GM15510 (cell line): Measurements from ENCODE around the gene PARD6G.

Experiments
- POLR2A ChIP-seq: IDR thresholded peaks from 3 replicates; pipeline ENCODE4 v1.6.1; 2011; ENCODE audit warnings: borderline replicate concordance; ENCODE audit not compliant: insufficient read length; ENCODE audit errors: extremely low read depth

Gene PARD6G

DNA sequence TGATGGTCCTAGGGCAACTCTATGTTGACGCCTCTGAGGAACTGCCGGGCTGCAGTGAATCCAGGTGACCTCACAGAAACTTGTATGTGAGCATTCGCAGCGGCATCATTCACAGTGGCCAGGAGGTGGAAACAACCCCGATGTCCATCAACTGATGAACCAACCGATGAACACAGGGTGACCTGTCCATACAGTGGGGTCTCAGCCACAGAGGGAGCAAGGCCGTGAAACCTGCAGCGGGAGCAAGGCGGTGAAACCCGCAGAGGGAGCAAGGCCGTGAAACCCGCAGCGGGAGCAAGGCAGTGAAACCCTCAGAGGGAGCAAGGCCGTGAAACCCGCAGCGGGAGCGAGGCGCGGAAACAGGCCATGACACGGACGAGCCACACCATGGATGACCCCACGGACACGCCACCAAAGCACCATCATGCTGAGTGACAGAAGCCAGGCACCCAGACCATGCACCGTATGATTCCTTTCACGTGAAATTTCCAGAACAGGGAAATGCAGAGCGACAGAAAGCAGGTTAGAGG, 63.0 kb downstream of the PARD6G start:
- TF ChIP-seq POLR2A, result no peak

- TF ChIP-seq POLR2A, result no peak
These were observed 63.9 kb downstream of the PARD6G start for GRCh38 chr18:80183273-80184050.

- TF ChIP-seq POLR2A, result no peak
These were observed 64.5 kb downstream of the PARD6G start for GRCh38 chr18:80182855-80183254.

DNA sequence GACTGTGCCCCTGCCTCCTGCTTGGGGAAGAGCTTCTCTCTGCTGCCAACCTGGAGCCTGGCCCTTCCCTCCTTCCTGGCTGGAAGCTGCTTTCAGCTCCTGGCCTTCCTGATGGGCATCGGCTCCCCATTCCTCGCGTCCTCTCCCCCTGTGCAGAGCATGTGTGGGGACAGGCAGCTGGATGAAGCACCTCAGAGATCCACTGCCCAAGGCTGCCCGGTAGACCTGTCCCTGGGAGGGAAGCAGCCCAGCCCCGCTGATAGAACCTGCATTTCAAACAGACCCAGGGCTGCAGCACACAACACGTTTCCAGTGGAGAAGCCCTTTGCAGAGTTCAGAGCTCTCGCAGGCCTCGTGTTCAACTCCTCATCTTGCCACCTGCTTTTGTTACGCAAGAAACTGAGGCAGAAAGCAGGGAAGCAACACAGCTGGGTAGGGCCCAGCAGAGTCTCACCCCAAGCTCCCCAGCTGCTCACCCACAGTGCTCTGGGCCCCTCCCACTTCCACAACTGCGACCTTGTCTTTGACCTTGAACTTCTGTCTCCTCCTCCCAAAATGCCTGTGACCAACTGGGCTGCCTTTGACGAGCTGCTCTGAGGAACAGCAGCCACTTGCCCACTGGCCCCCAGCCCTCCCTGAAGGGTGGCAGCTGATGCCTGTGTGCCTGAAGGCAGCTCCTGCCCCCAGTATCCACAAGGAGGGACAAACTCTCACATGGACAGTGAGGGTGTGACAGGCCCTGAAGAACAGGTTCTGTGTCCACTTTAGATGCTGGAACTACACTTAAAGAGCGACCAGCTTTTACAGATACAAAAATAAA, 65.5 kb downstream of the PARD6G start:
- no peak for TF ChIP-seq POLR2A

GRCh38 chr18:80180778-80181564, 66.3 kb downstream of the PARD6G start:
- no peak for TF ChIP-seq POLR2A

- TF ChIP-seq POLR2A, result no peak
These were observed 67.3 kb downstream of the PARD6G start for GRCh38 chr18:80179857-80180558.

- no peak for TF ChIP-seq POLR2A
These were observed 68.1 kb downstream of the PARD6G start for GRCh38 chr18:80178935-80179818.

DNA sequence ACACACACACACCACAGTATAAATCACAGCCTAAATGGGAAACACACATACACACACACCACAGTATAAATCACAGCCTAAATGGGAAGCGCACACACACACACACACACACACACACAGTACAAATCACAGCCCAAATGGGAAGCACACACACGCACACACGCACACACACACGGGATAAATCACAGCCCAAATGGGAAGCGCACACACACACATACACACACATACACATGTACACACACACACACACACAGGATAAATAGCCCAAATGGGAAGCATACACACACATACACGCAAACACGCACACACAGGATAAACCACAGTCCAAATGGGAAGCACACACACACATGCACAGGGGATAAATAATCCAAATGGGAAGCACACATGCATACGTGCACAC, 70.2 kb downstream of the PARD6G start:
- no peak for TF ChIP-seq POLR2A

GRCh38 chr18:80176334-80177073, 70.8 kb downstream of the PARD6G start:
- no peak for TF ChIP-seq POLR2A

DNA sequence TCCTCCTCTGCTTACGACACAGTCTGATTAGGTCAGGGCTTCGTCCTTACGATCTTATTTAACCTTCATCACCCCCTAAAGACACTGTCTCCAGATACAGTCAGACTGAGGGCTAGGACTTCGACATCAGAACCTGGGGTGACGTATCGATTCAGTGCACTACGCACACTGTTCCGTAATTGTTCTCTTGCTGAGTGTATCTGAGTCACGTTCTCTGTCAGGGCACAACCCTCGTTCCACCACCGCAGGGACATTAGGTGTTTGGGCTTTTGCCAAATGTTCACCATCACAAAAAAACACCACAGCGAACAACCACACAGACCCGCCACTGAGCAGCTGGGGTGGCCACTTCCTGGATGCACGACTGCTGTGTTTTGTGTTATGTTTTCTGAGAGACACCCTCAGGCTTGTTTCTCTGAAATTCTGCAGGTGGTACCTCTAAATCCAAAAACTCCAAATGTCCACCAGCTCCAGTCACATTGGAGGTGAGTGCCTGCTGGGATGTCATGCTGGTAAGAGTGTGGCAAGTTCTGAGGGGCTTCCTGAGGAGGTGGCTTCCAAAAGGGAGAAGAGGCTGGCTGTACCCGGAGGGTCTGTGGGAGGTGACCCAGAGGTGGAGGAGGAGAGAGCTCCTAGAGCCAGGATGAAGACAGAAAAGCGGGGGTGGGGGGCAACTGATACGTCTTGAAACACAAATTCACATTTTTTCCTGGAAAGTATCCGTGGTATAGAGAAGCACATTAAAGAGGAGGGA, 71.7 kb downstream of the PARD6G start:
- no peak for TF ChIP-seq POLR2A

GRCh38 chr18:80173060-80173459, 74.3 kb downstream of the PARD6G start:
- no peak for TF ChIP-seq POLR2A

GRCh38 chr18:80172056-80172455, 75.3 kb downstream of the PARD6G start:
- no peak for TF ChIP-seq POLR2A

- TF ChIP-seq POLR2A, result no peak
These were observed 76.1 kb downstream of the PARD6G start for GRCh38 chr18:80171054-80171872.
